Activated T-cell treated with anti-CD3 and anti-CD28 coated beads for 24 hours (primary cell): ENCODE measurements around the gene RGS13.
"Not testable (repeated sequence)": the region's sequence is repeated elsewhere in the genome, so short reads cannot be mapped to it uniquely, and the experiment has no call there.

ENCODE experiments used
- DNase-seq: peaks from one replicate; pipeline ENCODE4 v3.0.0-alpha.2; 2020; ENCODE audit warnings: low read depth

RGS13 gene

DNA sequence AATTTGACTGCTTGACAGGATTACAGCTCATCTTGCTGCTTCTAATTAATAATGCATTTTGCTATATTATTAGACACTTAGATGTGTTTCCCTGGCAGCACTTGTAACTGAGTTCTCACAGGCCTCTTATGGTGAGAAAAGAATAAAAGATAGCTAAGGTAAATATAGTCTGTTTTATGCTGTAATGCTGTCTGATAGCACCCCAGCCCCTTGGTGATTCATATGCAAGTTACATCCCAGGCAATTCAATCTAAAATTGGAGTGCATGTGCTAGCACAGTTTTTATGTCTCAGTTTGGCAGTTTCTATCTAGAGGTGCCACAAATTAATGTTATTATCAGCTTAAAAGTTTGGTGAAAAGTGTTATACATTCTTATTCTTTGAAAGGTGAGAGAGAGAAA, 42.2 kb downstream of the RGS13 start:
- no peak for DNase-seq

DNA sequence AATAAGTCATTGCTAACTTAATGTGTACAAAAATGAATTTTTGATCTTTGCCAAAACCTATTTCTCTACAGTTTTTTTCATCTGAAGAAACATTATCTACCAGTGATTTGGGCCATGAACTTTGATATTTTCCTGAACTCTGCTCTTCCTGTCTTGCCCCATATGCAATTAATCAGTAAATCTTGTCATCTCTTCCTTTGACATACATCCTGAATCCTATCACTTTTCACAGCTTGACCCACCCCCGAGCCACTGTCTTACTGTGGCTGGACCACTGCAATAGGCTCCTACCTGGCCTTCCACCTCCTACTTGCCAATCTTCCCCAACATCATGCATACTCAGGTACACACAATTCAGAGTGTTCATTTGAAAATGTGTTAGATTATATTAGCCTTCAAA, 46.4 kb downstream of the RGS13 start:
- no peak for DNase-seq

DNA sequence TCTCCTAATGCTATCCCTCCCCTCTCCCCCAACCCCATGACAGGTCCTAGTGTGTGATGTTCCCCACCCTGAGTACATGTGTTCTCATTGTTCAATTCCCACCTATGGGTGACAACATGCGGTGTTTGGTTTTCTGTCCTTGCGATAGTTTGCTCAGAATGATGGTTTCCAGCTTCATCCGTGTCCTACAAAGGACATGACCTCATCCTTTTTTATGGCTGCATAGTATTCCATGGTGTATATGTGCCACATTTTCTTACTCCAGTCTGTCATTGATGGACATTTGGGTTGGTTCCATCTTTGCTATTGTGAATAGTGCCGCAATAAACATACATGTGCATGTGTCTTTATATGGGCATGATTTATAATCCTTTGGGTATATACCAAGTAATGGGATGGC, 47.1 kb downstream of the RGS13 start:
- not testable (repeated sequence) for DNase-seq

GRCh38 chr1:192689459-192689858, 53.5 kb downstream of the RGS13 start:
- no peak for DNase-seq

DNA sequence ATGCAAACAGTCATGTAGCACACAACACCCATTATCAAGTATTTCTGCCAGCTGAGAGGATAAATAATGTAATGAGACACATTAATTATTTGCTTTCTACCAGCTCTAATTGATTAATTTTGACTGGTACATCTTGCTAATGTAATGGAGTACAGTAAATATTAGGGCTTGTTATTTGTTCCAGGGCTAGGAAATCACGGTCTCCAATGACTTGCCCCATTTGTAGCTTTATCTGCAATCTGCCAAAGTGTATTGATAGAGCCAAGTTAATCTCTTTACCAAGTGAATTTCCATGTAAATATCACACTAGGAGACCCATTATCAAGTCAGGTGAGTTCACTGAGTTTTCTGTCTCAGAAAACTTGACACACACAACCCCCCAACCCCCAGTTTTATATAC, 55.1 kb downstream of the RGS13 start:
- no peak for DNase-seq

- DNase-seq = no peak
Observed at GRCh38 chr1:192696082-192696481, 60.1 kb downstream of the RGS13 start.

DNA sequence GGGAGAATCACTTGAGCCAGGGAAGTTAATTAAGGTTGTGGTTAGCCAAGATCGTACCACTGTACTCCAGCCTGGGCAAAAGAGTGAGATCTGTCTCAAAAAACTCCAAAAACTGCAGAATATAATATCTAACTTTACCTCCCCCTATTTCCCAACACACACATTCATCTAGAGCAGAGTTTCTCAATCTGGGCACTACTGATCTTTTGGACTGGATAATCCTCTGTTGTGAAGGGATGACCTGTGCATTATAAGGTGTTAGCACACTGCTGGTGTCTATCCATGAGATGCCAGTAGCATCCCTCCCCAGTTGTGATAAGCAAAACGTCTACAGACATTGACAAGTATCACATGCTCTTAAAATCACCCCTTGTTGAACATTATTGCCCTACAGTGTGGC, 61.8 kb downstream of the RGS13 start:
- no peak for DNase-seq

DNA sequence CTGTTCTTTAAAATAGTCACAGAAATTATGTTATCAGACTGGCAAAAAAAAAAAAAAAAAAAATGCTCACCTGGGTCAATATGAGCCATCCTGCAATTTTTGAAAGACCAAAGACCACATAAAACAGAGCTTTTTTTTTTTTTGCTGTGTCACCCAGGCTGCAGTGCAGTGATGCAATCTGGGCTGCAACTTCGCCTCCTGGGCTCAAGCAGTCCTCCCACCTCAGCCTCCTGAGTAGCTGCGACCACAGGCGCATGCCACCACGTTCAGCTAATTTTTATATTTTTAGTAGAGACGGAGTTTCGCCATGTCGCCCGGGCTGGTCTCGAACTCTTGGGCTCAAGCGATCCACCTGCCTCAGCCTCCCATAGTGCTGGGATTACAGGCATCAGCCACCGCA, 62.8 kb downstream of the RGS13 start:
- DNase-seq = no peak

DNA sequence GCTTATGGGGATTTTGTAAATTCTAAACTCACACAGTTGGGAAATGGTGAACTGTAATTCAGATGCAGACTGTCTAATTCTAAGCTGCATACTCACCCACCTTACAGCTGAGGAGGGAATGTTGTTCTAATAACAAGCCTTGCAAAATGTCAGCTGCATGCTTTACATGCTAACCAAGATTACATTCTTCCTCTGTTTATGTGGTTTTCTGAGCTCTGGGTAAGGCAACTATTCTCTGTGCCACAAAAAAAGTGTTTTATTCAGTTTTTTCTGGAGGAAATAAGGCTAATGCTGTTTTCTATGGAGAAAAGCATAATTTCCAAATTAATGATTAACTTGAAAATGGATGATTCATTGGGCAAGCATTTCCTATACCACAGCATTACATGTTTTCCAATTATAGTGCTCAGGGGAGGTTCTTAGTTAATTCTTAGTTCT, 64.9 kb downstream of the RGS13 start:
- DNase-seq = no peak

DNA sequence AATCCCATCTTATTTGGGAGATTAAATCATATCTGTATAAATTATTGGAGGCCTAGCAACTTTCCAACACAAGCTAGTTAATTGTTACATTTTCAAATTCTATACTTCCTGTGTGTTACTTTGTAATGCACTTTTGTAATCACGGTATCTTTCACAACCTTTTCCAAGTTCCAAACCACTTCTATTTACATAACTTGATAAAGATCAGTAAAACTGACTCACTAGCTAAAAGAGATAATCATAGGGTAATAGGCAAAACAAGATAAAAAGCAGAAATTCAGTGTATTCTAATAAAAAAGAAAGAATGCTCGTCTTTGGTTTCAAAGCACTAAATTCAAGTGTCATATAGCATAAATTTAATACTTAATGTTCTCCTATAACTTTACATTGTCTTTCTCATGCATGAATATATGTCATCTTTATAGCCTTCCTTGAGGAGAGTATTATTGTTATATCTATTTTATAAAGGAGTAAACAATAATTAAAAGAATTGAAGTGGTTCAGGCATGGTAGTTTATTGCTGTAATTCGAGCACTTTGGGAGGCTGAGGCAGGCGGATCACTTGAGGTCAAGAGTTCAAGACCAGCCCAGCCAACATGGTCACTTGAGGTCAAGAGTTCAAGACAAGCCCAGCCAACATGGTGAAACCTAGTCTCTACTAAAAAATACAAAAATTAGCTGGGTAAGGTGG, 66.4 kb downstream of the RGS13 start:
- no peak for DNase-seq

DNA sequence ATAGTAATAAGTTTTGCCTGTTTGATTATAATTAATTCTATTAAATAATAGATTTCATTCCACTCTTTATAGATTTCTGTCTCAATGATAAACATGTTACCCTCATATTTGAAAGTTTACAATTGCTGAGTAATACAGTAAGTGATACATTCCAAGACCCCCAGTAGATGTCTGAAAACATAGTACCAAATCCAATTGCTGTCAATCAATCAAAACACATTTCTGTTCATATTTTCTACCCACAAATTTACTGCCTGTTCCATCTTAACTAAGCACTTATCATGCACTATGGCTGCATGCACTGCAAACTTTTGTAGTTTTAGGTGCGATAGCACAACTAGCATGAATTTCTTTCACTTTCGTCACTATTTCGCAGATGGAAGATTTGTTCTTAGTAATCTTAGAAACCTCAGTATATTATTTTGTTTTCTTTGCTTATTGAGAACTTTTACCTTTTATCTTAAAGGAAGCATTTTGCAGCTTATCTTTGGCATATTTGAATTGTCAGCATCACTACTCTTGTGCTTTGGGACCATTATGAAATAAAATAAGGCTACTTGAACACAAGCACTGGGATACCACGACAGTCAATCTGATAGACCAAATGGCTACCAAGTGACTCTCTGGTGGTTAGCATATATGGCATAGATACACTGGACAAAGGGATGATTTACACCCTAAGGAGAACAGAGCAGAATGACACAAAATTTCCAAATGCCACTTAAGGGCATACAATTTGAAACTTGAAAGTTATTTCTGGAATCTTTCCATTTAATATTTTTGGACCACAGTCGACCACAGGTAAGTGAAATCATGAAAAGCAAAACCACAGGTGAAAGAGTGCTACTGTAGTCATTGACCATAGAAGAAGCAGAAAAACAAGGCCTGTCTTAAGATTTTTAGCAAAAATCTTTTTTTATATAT, 67.6 kb downstream of the RGS13 start:
- DNase-seq = no peak

DNA sequence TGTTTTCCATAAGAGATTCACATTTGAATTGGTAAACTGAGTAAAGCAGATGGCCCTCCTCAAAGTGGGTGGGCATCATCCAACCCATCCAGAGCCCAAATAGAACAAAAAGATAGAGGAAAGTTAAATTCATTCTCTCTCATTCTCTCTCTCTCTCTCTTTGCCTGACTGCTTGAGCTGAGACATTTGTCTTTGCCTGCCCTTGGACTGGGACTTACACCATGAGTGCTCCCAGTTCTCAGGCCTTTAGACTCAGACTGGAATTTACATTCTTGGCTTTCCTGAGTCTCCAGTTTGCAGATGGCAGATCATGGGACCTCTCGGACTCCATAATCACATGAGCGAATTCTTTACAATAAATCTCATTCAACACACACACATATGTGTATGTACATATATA, 69.6 kb downstream of the RGS13 start:
- no peak for DNase-seq

DNA sequence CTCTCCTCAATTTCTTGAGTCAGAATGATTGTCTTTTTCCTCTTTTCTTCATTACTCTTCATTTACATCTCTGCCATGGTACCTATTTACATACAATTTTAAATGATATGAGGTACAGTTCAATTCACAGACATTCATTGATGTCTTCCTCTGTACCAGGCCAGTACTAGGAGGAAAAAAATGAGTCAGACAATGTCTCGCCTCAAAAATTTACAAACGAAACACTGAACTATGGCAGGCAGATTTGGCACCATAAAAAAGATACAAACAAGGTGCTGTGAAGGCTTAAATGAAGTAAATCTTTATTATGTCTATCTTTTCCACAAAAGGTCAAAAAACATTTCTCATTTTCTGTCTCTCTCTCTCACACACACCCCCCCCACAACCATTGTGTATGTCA, 71.0 kb downstream of the RGS13 start:
- DNase-seq = no peak

DNA sequence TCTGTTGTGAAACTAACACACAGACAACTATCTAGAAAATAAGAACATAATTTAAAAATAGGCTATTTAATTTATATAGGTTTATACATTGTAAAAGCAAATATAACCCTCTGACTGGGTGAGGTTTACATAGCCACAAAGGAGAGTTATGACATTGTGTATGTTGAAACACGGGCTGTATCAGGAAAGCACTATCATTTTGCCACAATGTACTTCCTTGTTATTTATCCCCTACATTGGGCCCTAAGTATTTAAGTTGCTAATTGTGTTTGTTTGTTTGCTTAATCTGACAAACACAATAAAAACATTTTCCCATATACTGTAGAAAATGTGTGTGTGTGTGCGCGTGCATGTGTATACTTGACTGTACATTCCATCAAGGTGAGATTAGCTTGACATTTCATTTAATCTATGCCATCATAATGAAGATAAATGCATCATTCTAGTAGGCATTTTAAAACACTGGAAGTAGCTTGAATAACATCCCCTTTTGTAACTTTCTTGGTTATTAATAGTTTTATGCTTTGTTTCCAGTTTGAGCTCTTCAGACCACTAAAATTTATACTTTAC, 72.1 kb downstream of the RGS13 start:
- no peak for DNase-seq

GRCh38 chr1:192709544-192709943, 73.6 kb downstream of the RGS13 start:
- no peak for DNase-seq
